Measurements from ENCODE around the gene MPDU1.

Gene MPDU1

DNA sequence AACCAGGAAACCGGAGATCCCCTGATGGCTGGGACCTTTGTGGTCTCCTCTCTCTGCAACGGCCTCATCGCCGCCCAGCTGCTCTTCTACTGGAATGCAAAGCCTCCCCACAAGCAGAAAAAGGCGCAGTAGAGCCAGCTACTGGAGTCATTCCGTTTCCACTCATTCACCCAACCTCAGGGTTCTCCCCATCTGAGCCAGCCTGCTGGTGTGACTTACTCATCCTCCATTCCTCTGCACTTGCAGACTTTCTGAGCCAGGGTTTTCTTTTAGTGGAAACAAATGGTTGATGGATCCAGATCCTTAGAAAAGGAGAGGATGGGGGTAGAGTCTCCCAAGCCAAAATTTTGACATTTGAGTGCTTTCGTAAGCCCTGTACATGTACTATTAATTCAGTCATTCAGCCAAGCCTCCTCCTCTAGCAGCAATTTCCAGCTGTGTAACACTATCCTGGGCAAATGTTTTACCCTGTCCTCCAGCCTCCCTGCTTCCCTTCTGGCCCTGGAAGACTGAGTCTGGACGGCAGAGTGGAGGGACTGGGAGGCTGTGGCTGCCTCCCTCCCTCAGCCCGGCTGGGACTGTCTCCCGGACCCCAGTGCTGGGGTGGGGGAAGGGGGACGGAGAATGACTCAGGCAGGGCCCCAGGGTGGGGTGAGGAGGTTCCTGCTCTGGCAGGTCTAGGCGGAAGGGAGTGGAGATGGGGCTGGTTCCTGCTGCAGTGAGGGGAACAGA, 3.9 kb downstream of the MPDU1 start:
- H3K4me2 ChIP-seq (ENCODE audit: low read depth, low read length, poor library complexity, severe bottlenecking): no peak overlapping the region
- no peak overlapping the region for H3K9ac ChIP-seq (ENCODE audit: low read length)
- TF ChIP-seq, protein P1, sequence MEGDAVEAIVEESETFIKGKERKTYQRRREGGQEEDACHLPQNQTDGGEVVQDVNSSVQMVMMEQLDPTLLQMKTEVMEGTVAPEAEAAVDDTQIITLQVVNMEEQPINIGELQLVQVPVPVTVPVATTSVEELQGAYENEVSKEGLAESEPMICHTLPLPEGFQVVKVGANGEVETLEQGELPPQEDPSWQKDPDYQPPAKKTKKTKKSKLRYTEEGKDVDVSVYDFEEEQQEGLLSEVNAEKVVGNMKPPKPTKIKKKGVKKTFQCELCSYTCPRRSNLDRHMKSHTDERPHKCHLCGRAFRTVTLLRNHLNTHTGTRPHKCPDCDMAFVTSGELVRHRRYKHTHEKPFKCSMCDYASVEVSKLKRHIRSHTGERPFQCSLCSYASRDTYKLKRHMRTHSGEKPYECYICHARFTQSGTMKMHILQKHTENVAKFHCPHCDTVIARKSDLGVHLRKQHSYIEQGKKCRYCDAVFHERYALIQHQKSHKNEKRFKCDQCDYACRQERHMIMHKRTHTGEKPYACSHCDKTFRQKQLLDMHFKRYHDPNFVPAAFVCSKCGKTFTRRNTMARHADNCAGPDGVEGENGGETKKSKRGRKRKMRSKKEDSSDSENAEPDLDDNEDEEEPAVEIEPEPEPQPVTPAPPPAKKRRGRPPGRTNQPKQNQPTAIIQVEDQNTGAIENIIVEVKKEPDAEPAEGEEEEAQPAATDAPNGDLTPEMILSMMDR (IDR thresholded peaks at IDR 0.05; ENCODE audit: insufficient read depth, low read length, poor library complexity, severe bottlenecking): no peak
- no peak for TF ChIP-seq EZH2phosphoT487 (conservative IDR thresholded peaks at IDR 0.05; ENCODE audit: low read length)
- H3K9me2 ChIP-seq (replicated peaks; ENCODE audit: insufficient read depth, low read length): no peaks in the 10 kb centered on the region
- H3K36me3 ChIP-seq (ENCODE audit: low read length): no peaks in the 10 kb centered on the region
- H3F3A ChIP-seq (ENCODE audit: insufficient read depth): no peaks in the 10 kb centered on the region
- no peak overlapping the region for H3K27ac ChIP-seq (ENCODE audit: low read depth, low read length)
- H3K4me3 ChIP-seq (ENCODE audit: insufficient read depth, low read length, poor library complexity, severe bottlenecking): no peak overlapping the region
- no peak overlapping the region for H2AFZ ChIP-seq (ENCODE audit: low read depth, low read length, severe bottlenecking)
- H3K79me2 ChIP-seq (ENCODE audit: insufficient read depth, low read length): peaks cover 28% of the 10 kb centered on the region
- H4K20me1 ChIP-seq (ENCODE audit: low read depth, low read length): no peaks in the 10 kb centered on the region
- no peaks in the 10 kb centered on the region for H3K9me3 ChIP-seq (ENCODE audit: insufficient read depth, low read length)
- H3K27me3 ChIP-seq (ENCODE audit: low read length): no peaks in the 10 kb centered on the region

DNA sequence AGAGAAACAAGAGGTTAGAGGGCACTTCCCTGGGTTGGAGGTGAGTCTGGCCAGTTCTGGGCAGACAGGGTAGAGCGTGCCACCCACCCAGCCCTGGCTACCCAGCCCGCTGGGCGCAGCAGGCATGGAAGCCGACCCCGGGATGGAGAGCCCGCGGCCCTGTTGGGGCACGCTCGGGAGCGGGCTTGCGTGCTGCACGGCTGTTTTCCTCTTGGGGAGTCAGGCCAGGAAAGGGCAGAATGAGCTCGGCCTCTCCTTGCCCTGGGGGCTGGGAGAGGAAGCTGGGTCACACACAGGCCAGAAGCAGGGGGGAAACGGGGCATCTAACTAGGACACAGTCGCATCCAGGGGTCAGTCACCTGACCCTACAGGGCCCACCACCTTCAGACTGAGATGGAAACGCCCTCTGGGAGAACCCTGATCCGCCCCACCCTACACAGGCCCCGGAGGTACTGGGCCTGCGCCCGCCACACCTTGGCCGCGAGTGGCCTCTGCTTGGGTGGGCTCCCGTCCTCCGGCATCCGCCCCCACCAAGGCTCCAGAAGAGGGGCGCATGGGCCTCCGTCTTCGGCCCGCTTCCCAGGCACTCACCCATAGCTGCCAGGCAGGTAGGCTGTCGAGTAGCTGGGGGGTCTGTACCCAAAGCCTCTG, 5.0 kb downstream of the MPDU1 start:
- no peaks in the 10 kb centered on the region for H3K9me2 ChIP-seq (replicated peaks; ENCODE audit: insufficient read depth, low read length)
- H3F3A ChIP-seq (ENCODE audit: insufficient read depth): no peaks in the 10 kb centered on the region
- H3K4me2 ChIP-seq (ENCODE audit: low read depth, low read length, poor library complexity, severe bottlenecking): no peak overlapping the region
- H3K36me3 ChIP-seq (ENCODE audit: low read length): no peaks in the 10 kb centered on the region
- no peaks in the 10 kb centered on the region for H3K9me3 ChIP-seq (ENCODE audit: insufficient read depth, low read length)
- H4K20me1 ChIP-seq (ENCODE audit: low read depth, low read length): no peaks in the 10 kb centered on the region
- no peak overlapping the region for H3K27ac ChIP-seq (ENCODE audit: low read depth, low read length)
- TF ChIP-seq, protein P1 (IDR thresholded peaks at IDR 0.05; ENCODE audit: insufficient read depth, low read length, poor library complexity, severe bottlenecking): no peak
- no peak for TF ChIP-seq EZH2phosphoT487 (conservative IDR thresholded peaks at IDR 0.05; ENCODE audit: low read length)
- H3K27me3 ChIP-seq (ENCODE audit: low read length): no peaks in the 10 kb centered on the region
- no peak overlapping the region for H3K4me3 ChIP-seq (ENCODE audit: insufficient read depth, low read length, poor library complexity, severe bottlenecking)
- peaks cover 20% of the 10 kb centered on the region for H3K79me2 ChIP-seq (ENCODE audit: insufficient read depth, low read length)
- no peak overlapping the region for H3K9ac ChIP-seq (ENCODE audit: low read length)
- H2AFZ ChIP-seq (ENCODE audit: low read depth, low read length, severe bottlenecking): no peak overlapping the region

DNA sequence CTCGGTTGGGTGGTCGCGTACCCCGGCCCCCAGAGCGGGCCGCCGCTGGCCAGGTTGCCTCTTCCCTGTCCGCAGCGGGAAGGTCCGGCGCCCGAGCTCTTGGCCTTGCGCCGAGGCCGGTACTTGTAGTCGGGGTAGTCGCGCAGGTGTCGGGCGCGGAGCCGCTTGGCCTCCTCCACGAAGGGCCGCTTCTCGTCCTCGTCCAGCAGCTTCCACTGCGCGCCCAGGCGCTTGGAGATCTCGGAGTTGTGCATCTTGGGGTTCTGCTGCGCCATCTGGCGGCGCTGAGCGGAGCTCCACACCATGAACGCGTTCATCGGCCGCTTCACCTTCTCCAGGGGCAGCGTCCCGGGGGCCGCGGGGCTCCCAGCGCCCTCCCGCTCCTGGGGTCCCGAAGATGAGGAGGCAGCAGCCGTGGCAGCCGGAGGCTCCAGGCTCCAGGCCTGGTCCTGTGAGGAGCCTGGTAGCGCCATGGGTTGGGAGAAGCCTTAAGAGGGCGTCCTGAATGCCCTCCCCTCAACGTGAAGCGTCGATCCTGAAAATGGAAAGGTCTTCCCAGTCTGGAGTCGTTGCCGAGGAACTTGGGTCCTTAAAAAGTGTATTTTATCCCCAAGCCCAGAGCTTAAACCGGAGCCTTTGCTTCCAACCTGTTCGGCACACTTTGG, 5.7 kb downstream of the MPDU1 start:
- no peak for TF ChIP-seq EZH2phosphoT487 (conservative IDR thresholded peaks at IDR 0.05; ENCODE audit: low read length)
- TF ChIP-seq, protein P1 (IDR thresholded peaks at IDR 0.05; ENCODE audit: insufficient read depth, low read length, poor library complexity, severe bottlenecking): peak; percentile 58
- H3K27ac ChIP-seq (ENCODE audit: low read depth, low read length): no peak overlapping the region
- H4K20me1 ChIP-seq (ENCODE audit: low read depth, low read length): no peaks in the 10 kb centered on the region
- H3K9me2 ChIP-seq (replicated peaks; ENCODE audit: insufficient read depth, low read length): no peaks in the 10 kb centered on the region
- peaks cover 18% of the 10 kb centered on the region for H3K79me2 ChIP-seq (ENCODE audit: insufficient read depth, low read length)
- H3K9me3 ChIP-seq (ENCODE audit: insufficient read depth, low read length): no peaks in the 10 kb centered on the region
- no peak overlapping the region for H3K4me3 ChIP-seq (ENCODE audit: insufficient read depth, low read length, poor library complexity, severe bottlenecking)
- H2AFZ ChIP-seq (ENCODE audit: low read depth, low read length, severe bottlenecking): no peak overlapping the region
- H3K27me3 ChIP-seq (ENCODE audit: low read length): no peaks in the 10 kb centered on the region
- no peaks in the 10 kb centered on the region for H3F3A ChIP-seq (ENCODE audit: insufficient read depth)
- H3K36me3 ChIP-seq (ENCODE audit: low read length): 0 out of 2 replicates have a peak, but pooled peaks cover 1% of the 10 kb centered on the region
- no peak overlapping the region for H3K9ac ChIP-seq (ENCODE audit: low read length)
- no peak overlapping the region for H3K4me2 ChIP-seq (ENCODE audit: low read depth, low read length, poor library complexity, severe bottlenecking)

All from SU-DHL-6 (cell line).